H1 (cell line): ENCODE results near the gene KRT13. TPM values are rescaled to one million over a fixed set of nuclear protein-coding genes. Genes with fewer than 3 reads are reported as not detected.
A peak's percentile ranks its signal among the peaks of the same experiment; 100 is the strongest.

ENCODE experiments used
- CTCF ChIA-PET: fragments of 300-600 bp; sonication (Branson Sonifier 250); formaldehyde crosslinking; loops from one replicate; lab custom pipeline; 2021; ENCODE audit not compliant: partially characterized antibody; lab: Charles Lee
- POLR2A ChIA-PET: fragments of 300-600 bp; sonication (Branson Sonifier 250); formaldehyde crosslinking; loops from one replicate; lab custom pipeline; 2021; ENCODE audit warnings: inconsistent platforms; ENCODE audit not compliant: partially characterized antibody; lab: Charles Lee
- DNase-seq, 2 experiments: peaks; one replicate each; pipeline versions ENCODE4 v3.0.0 to v3.0.0-alpha.2; 2010 to 2022; ENCODE audit warnings: low spot score in 2 of 2, low read depth in 1 of 2, mixed read lengths in 1 of 2
- FAIRE-seq: peaks from 2 replicates; lab custom pipeline; 2011; peaks lifted over from hg19 to GRCh38; lab: Jason Lieb, UNC
- H2AFZ ChIP-seq: 2 replicates; pipeline ENCODE4 v1.8.1; 2012; ENCODE audit warnings: low read length, inconsistent platforms
- H2AK5ac ChIP-seq: 2 replicates; pipeline ENCODE4 v1.6.1; 2013; ENCODE audit warnings: low read depth, low read length
- H2BK120ac ChIP-seq: replicated peaks from 2 replicates; pipeline ENCODE3; 2013; ENCODE audit warnings: low read depth, low read length, inconsistent platforms
- H2BK12ac ChIP-seq: 2 replicates; pipeline ENCODE4 v1.6.1; 2013; ENCODE audit warnings: low read depth, low read length
- H2BK15ac ChIP-seq: 2 replicates; pipeline ENCODE4 v1.6.1; 2013; ENCODE audit warnings: low read length
- H2BK20ac ChIP-seq: 2 replicates; pipeline ENCODE4 v1.6.1; 2013; ENCODE audit warnings: low read length
- H2BK5ac ChIP-seq: 2 replicates; pipeline ENCODE4 v1.6.1; 2013; ENCODE audit warnings: low read depth, low read length
- H3K14ac ChIP-seq: 2 replicates; pipeline ENCODE4 v1.6.1; 2013; ENCODE audit warnings: inconsistent platforms; ENCODE audit not compliant: insufficient read length
- H3K18ac ChIP-seq: 2 replicates; pipeline ENCODE4 v1.6.1; 2013; ENCODE audit warnings: low read length; ENCODE audit errors: extremely low read depth
- H3K23ac ChIP-seq: 2 replicates; pipeline ENCODE4 v1.6.1; 2013; ENCODE audit warnings: inconsistent platforms; ENCODE audit not compliant: insufficient read length
- H3K23me2 ChIP-seq: 2 replicates; pipeline ENCODE4 v1.6.1; 2013; ENCODE audit warnings: low read depth, low read length
- H3K27ac ChIP-seq: 2 replicates; pipeline ENCODE4 v1.6.1; 2011; ENCODE audit warnings: low read depth, low read length, inconsistent platforms
- H3K27me3 ChIP-seq, 4 experiments: replicated peaks in 1 of 4; 1 replicate in 1 of 4; 2 replicates in 3 of 4; pipeline versions ENCODE4 v1.6.1 to v1.8.1; 2011 to 2013; ENCODE audit warnings: low read length in 3 of 4, mild to moderate bottlenecking in 3 of 4, inconsistent platforms in 2 of 4, mixed read lengths in 2 of 4, moderate library complexity in 1 of 4; ENCODE audit not compliant: control insufficient read depth in 3 of 4, insufficient read depth in 3 of 4; ENCODE audit errors: extremely low read depth in 1 of 4
- H3K36me3 ChIP-seq, 4 experiments: 2 replicates each; pipeline versions ENCODE4 v1.6.1 to v1.8.1; 2011 to 2013; ENCODE audit warnings: mild to moderate bottlenecking in 4 of 4, low read length in 3 of 4, moderate library complexity in 2 of 4, control low read depth in 1 of 4, inconsistent platforms in 1 of 4; ENCODE audit not compliant: insufficient read depth in 4 of 4, control insufficient read depth in 2 of 4
- H3K4ac ChIP-seq: replicated peaks from 2 replicates; pipeline ENCODE3; 2013; ENCODE audit warnings: low read length, low read depth, mixed read lengths, inconsistent platforms; ENCODE audit not compliant: insufficient read length
- H3K4me1 ChIP-seq, 4 experiments: replicated peaks in 1 of 4; 1 replicate in 1 of 4; 2 replicates in 3 of 4; pipeline versions ENCODE4 v1.6.1 to v1.8.1; 2011 to 2013; ENCODE audit warnings: low read length in 3 of 4, inconsistent platforms in 2 of 4, mixed read lengths in 1 of 4; ENCODE audit not compliant: insufficient read depth in 4 of 4, control insufficient read depth in 3 of 4
- H3K4me2 ChIP-seq, 2 experiments: 2 replicates each; pipeline versions ENCODE4 v1.6.1 to v1.8.1; 2011 to 2013; ENCODE audit warnings: low read depth in 2 of 2, low read length in 2 of 2, control low read depth in 1 of 2, inconsistent platforms in 1 of 2, mild to moderate bottlenecking in 1 of 2; ENCODE audit not compliant: insufficient read depth in 1 of 2
- H3K4me3 ChIP-seq, 4 experiments: fragments of 200-600, 300-600 bp in 1 of 4; sonication (generic), shearing (Covaris generic), sonication (Bioruptor Twin) in 1 of 4; 2 replicates each; pipeline versions ENCODE4 v1.5.1 to v1.8.1; 2011 to 2016; ENCODE audit warnings: low read length in 4 of 4, low read depth in 3 of 4, control low read depth in 2 of 4, inconsistent platforms in 2 of 4, mild to moderate bottlenecking in 2 of 4, mixed read lengths in 1 of 4, moderate library complexity in 1 of 4; ENCODE audit not compliant: insufficient read depth in 2 of 4; ENCODE audit errors: extremely low read depth in 1 of 4
- H3K56ac ChIP-seq: replicated peaks from 2 replicates; pipeline ENCODE3; 2013; ENCODE audit warnings: low read depth, mild to moderate bottlenecking, mixed read lengths, low read length, inconsistent platforms; ENCODE audit not compliant: insufficient read length
- H3K79me1 ChIP-seq: 2 replicates; pipeline ENCODE4 v1.6.1; 2013; ENCODE audit warnings: low read depth, low read length, control low read depth
- H3K79me2 ChIP-seq, 2 experiments: 2 replicates each; pipeline versions ENCODE4 v1.6.1 to v1.8.1; 2012 to 2013; ENCODE audit warnings: low read length in 2 of 2, mild to moderate bottlenecking in 2 of 2, inconsistent platforms in 1 of 2; ENCODE audit not compliant: insufficient read depth in 2 of 2, control insufficient read depth in 1 of 2
- H3K9ac ChIP-seq, 4 experiments: replicated peaks in 1 of 4; 1 replicate in 1 of 4; 2 replicates in 3 of 4; pipeline versions ENCODE4 v1.6.1 to v1.8.1; 2011 to 2013; ENCODE audit warnings: low read depth in 3 of 4, low read length in 3 of 4, control low read depth in 2 of 4, mild to moderate bottlenecking in 2 of 4, moderate library complexity in 2 of 4, inconsistent platforms in 1 of 4; ENCODE audit errors: extremely low read depth in 1 of 4
- H3K9me3 ChIP-seq, 2 experiments: 2 replicates each; pipeline versions ENCODE4 v1.6.1 to v1.8.1; 2012 to 2013; ENCODE audit warnings: mild to moderate bottlenecking in 2 of 2, moderate library complexity in 2 of 2, control low read depth in 1 of 2, inconsistent platforms in 1 of 2, low read depth in 1 of 2, low read length in 1 of 2, mixed read lengths in 1 of 2; ENCODE audit not compliant: insufficient read depth in 2 of 2
- H4K20me1 ChIP-seq, 2 experiments: replicated peaks in 1 of 2; 2 replicates each; pipeline versions ENCODE3 to v1.8.1; 2011 to 2013; ENCODE audit warnings: inconsistent platforms in 2 of 2, low read length in 2 of 2, mild to moderate bottlenecking in 1 of 2; ENCODE audit not compliant: insufficient read depth in 2 of 2, control insufficient read depth in 1 of 2
- H4K5ac ChIP-seq: 2 replicates; pipeline ENCODE4 v1.6.1; 2013; ENCODE audit warnings: low read length, low read depth, mixed read lengths, inconsistent platforms; ENCODE audit not compliant: insufficient read length
- H4K8ac ChIP-seq: 2 replicates; pipeline ENCODE4 v1.8.0; 2013; ENCODE audit warnings: mild to moderate bottlenecking, moderate library complexity, low read length, inconsistent platforms; ENCODE audit not compliant: insufficient read depth; ENCODE audit errors: extremely low read depth
- H4K91ac ChIP-seq: replicated peaks from 2 replicates; pipeline ENCODE3; 2013; ENCODE audit warnings: low read length, mixed read lengths, inconsistent platforms; ENCODE audit not compliant: insufficient read length
- CBX8 ChIP-seq: fragments of 300-800, 300-1000 bp; sonication (generic); IDR thresholded peaks from 2 replicates; pipeline ENCODE4 v1.7.1; 2016; ENCODE audit warnings: low read depth, low read length, borderline replicate concordance
- CREB1 ChIP-seq: IDR thresholded peaks from 2 replicates; pipeline ENCODE4 v1.6.1; 2012; ENCODE audit warnings: inconsistent platforms
- KDM4A ChIP-seq: IDR thresholded peaks from one replicate; pipeline ENCODE4 v1.7.1; 2012; ENCODE audit warnings: low read depth, mild to moderate bottlenecking, moderate library complexity, low read length, inconsistent platforms; ENCODE audit not compliant: severe bottlenecking
- KDM5A ChIP-seq: fragments of 200-600 bp; IDR thresholded peaks from 2 replicates; pipeline ENCODE4 v1.7.1; 2012; ENCODE audit warnings: mild to moderate bottlenecking, low read length, inconsistent platforms, mixed read lengths
- PHF8 ChIP-seq: fragments of 200-600 bp; sonication (generic); conservative IDR thresholded peaks from 2 replicates; pipeline ENCODE4 v1.7.1; 2012; ENCODE audit warnings: low read depth, mild to moderate bottlenecking, inconsistent platforms, low read length, moderate library complexity
- RFX5 ChIP-seq: IDR thresholded peaks from 2 replicates; pipeline ENCODE4 v1.6.1; 2011; ENCODE audit warnings: low read depth, low read length, improper control_type of control experiment, borderline replicate concordance
- SAP30 ChIP-seq: fragments of 300-600 bp; sonication (generic); IDR thresholded peaks from 2 replicates; pipeline ENCODE4 v1.7.1; 2012; ENCODE audit warnings: low read length, moderate library complexity, mild to moderate bottlenecking, inconsistent platforms; ENCODE audit not compliant: insufficient read depth, insufficient replicate concordance
- SIN3A ChIP-seq, 2 experiments: IDR thresholded peaks in 1 of 2; conservative IDR thresholded peaks in 1 of 2; 2 replicates each; pipeline ENCODE4 v1.6.1; 2011 to 2012; ENCODE audit warnings: low read length in 2 of 2, improper control_type of control experiment in 1 of 2, low read depth in 1 of 2, mild to moderate bottlenecking in 1 of 2
- SIRT6 ChIP-seq: IDR thresholded peaks from one replicate; pipeline ENCODE4 v1.7.1; 2012; ENCODE audit warnings: low read length, inconsistent platforms
- SUZ12 ChIP-seq: fragments of 200-600 bp; sonication (generic); IDR thresholded peaks from 2 replicates; pipeline ENCODE4 v1.6.1; 2012; ENCODE audit warnings: mild to moderate bottlenecking, inconsistent platforms, low read length, moderate library complexity, mixed read lengths
- TAF1 ChIP-seq: IDR thresholded peaks from 2 replicates; pipeline ENCODE4 v1.6.1; 2011; ENCODE audit warnings: mild to moderate bottlenecking, low read depth, low read length
- TAF7 ChIP-seq: optimal IDR thresholded peaks from 2 replicates; pipeline ENCODE3; 2011; ENCODE audit warnings: low read depth, mild to moderate bottlenecking, inconsistent platforms, low read length, moderate library complexity, borderline replicate concordance
- WGBS, 2 experiments: shearing (Covaris generic) in 1 of 2; methylation state at CpG; one replicate each; pipeline versions ENCODE4 v1.1.6 to v1.1.7; 2013 to 2015; ENCODE audit warnings: low lambda C conversion rate in 2 of 2, mixed read lengths in 2 of 2, inconsistent platforms in 1 of 2, low coverage in 1 of 2, missing lambda C conversion rate in 1 of 2; ENCODE audit not compliant: insufficient replicate concordance in 2 of 2, insufficient coverage in 1 of 2, insufficient read length in 1 of 2; ENCODE audit errors: extremely low coverage in 1 of 2, missing lambda C conversion rate in 1 of 2; 5-methylcytosine and 5-hydroxymethylcytosine counted together
- polyA plus RNA-seq, 7 experiments: library from polyadenylated mRNA; depleted of rRNA in 3 of 7; stranded (reverse) in 5 of 7; unstranded in 2 of 7; fragments of >200 nt in 5 of 7; fragments of 200-250 nt in 2 of 7; gene quantifications; 1 replicate in 5 of 7; 2 replicates in 1 of 7; 4 replicates in 1 of 7; pipeline versions ENCODE4 v1.2.1 to v1.2.3, GENCODE V29; 2011 to 2013; ENCODE audit warnings: missing spikeins in 2 of 7, mixed read lengths in 2 of 7
- total RNA-seq: library from RNA; stranded (reverse); fragmentation: NEBNext Ultra II Directional; extraction: Animal tissue kit (Norgen Biotek cat#: 25700); gene quantifications from 2 replicates; pipeline ENCODE4 v1.2.1, GENCODE V29; 2021

Gene KRT13
- total and polyA plus RNA-seq, 2 of the 8 experiments (the other 6 are each of a cell fraction or from before 2014, with no cell fraction given) = 0.09 TPM; not detected in 1

DNA sequence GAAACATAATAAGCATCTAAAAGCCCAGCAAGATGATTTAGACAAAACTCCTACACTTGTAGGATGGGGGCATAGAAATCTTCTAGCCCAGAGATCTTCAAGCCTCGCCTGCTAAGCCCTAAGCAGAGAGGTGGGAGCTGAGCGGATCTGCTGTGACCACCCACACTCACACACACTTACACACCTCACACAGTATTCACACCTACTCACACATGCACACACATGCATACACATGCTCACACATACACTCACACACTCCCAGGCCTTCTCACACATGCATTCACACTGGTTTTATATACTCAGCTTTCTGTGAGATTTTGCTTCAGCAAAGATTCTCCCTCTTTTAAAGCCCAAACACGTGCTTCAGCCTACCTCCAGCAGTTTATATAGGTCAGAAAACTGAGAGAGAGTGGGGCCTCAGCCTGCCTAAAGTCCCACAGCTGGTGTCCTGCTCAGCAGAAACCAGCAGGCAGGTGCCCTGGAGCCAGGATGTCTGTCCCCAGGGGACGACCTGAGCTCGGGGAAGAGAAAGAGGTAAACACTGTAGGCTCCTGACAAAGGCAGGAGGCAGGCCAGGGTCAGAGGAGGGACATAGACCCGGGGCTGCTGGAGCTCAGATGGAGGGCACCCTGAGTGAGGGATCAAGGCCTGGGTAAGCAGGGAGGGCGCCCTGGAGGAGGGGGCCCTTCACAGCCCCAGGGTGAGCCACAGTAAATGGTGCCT is 34.7 kb upstream of the KRT13 start:
- peak overlapping the region; percentile 90; the same call in 1 of the 2 replicates for H2BK20ac ChIP-seq
- no peaks in the 10 kb centered on the region for H3K23me2 ChIP-seq
- no peaks in the 10 kb centered on the region for H4K20me1 ChIP-seq
- FAIRE-seq (no peak), DNase-seq (no peak)
- H3K27ac ChIP-seq = no peak overlapping the region
- H3K4me3 ChIP-seq = no peak overlapping the region
- H3K56ac ChIP-seq = no peak overlapping the region
- H3K9me3 ChIP-seq = no peaks in the 10 kb centered on the region
- ChIA-PET POLR2A (interaction anchor here (1.8 to 16.2 kb wide), 3 partner anchors 9 to 149 kb away, joined by 5 to 293 read pairs (median 9); partner anchors contain the start of genes EIF1 and KRT19), CTCF (interaction anchor here (0.7 to 21.2 kb wide), 12 partner anchors 9 to 126 kb away, joined by 3 to 492 read pairs (median 4); partner anchors contain the start of genes KRT13, KRT17, KRT19 and KRT35)
- peak overlapping the region; percentile 87 for H3K18ac ChIP-seq
- H2AFZ ChIP-seq = no peak overlapping the region
- H3K79me2 ChIP-seq = no peaks in the 10 kb centered on the region
- H3K4ac ChIP-seq = no peak overlapping the region
- no peak overlapping the region for H3K14ac ChIP-seq
- H3K79me1 ChIP-seq = no peaks in the 10 kb centered on the region
- H2BK5ac ChIP-seq = no peak overlapping the region; the same call in 1 of the 2 replicates
- H2BK12ac ChIP-seq = peak overlapping the region; percentile 98; the same call in 1 of the 2 replicates
- no peak overlapping the region; a peak in 1 of 7 replicates for H3K9ac ChIP-seq
- no peaks in the 10 kb centered on the region for H3K36me3 ChIP-seq
- H2BK15ac ChIP-seq = 0 out of 2 replicates have a peak overlapping the region, but pooled peaks have one; percentile 72
- H2AK5ac ChIP-seq = 0 out of 2 replicates have a peak overlapping the region, but pooled peaks have one; percentile 82
- no peak overlapping the region for H4K8ac ChIP-seq
- no peaks in the 10 kb centered on the region; a peak in 1 of 7 replicates for H3K27me3 ChIP-seq
- peak overlapping the region; percentile 95 for H4K91ac ChIP-seq
- H3K4me2 ChIP-seq = no peak overlapping the region
- H4K5ac ChIP-seq = no peak overlapping the region
- H3K23ac ChIP-seq = no peak overlapping the region
- H2BK120ac ChIP-seq = peak overlapping the region; percentile 84
- 75% methylated on average over 7 of the region's 7 CpGs; no CpG with 5 or more reads in 1 of the 2 experiments for WGBS, 2 experiments
- peaks cover 17 to 33% (median 24%) of the 10 kb centered on the region in 4 experiments for H3K4me1 ChIP-seq
- no peak for TF ChIP-seq KDM4A
- TF ChIP-seq SIRT6 = no peak
- no peak for TF ChIP-seq SIN3A (conservative IDR thresholded peaks at IDR 0.05 in 1 of 2, IDR thresholded peaks at IDR 0.05 in 1 of 2; ENCODE audit: low read depth in 1 of 2, low read length in 2 of 2)
- no peak for TF ChIP-seq KDM5A
- no peak for TF ChIP-seq PHF8
- TF ChIP-seq SAP30 = no peak
- no peak for TF ChIP-seq RFX5
- no peak for TF ChIP-seq TAF1
- TF ChIP-seq TAF7 = no peak
- no peak for TF ChIP-seq SUZ12
- TF ChIP-seq CREB1 = no peak
- no peak for TF ChIP-seq CBX8
